NCI-H1930 (cell line): ENCODE results near the gene BAMBI.

Source experiments
- DNase-seq, 2 experiments: peaks; one replicate each; lab custom pipeline; 2025; lab: John Stamatoyannopoulos, UW

The BAMBI gene

GRCh38 chr10:28705472-28705871, 28.2 kb downstream of the BAMBI start:
- no peak for DNase-seq

- DNase-seq, result no peak
Observed at GRCh38 chr10:28709001-28709710, 31.8 kb downstream of the BAMBI start.

GRCh38 chr10:28710202-28710886, 33.0 kb downstream of the BAMBI start:
- DNase-seq, result no peak

- no peak for DNase-seq
Observed at GRCh38 chr10:28711041-28711440, 33.7 kb downstream of the BAMBI start.

- no peak for DNase-seq
Observed at GRCh38 chr10:28711776-28712175, 34.5 kb downstream of the BAMBI start.

GRCh38 chr10:28713626-28714352, 36.5 kb downstream of the BAMBI start:
- no peak for DNase-seq

GRCh38 chr10:28714401-28715053, 37.2 kb downstream of the BAMBI start:
- DNase-seq, result no peak

- DNase-seq, result no peak
Observed at GRCh38 chr10:28715246-28715645, 37.9 kb downstream of the BAMBI start.

GRCh38 chr10:28715757-28716156, 38.4 kb downstream of the BAMBI start:
- no peak for DNase-seq

- DNase-seq, result no peak
Observed at GRCh38 chr10:28716748-28717147, 39.4 kb downstream of the BAMBI start.

- DNase-seq, result no peak
Observed at GRCh38 chr10:28717656-28718201, 40.4 kb downstream of the BAMBI start.

GRCh38 chr10:28719789-28720436, 42.6 kb downstream of the BAMBI start:
- DNase-seq, result no peak

GRCh38 chr10:28721318-28721951, 44.1 kb downstream of the BAMBI start:
- DNase-seq, result no peak

- peak in 1 of 2 experiments; percentile 6 for DNase-seq
Observed at GRCh38 chr10:28722065-28722803, 44.9 kb downstream of the BAMBI start.

- no peak for DNase-seq
Observed at GRCh38 chr10:28728366-28728765, 51.0 kb downstream of the BAMBI start.

- no peak for DNase-seq
Observed at GRCh38 chr10:28730031-28730778, 52.9 kb downstream of the BAMBI start.

GRCh38 chr10:28732091-28732490, 54.8 kb downstream of the BAMBI start:
- no peak for DNase-seq
